Sciatic nerve (tissue), 2 donors: ENCODE data around the gene TNFRSF1A. TPM values are rescaled to one million over a fixed set of nuclear protein-coding genes. Genes with fewer than 3 reads are reported as not detected.

Experiments used
- ATAC-seq: fragments of 200-7000 bp; cut with Tn5 transposase; one replicate; pipeline ENCODE4 v1.9.1; 2020; ENCODE audit warnings: mild to moderate bottlenecking, moderate library complexity
- DNase-seq: peaks from one replicate; pipeline ENCODE4 v3.0.0-alpha.2; 2020; ENCODE audit warnings: low spot score
- intact Hi-C: fragments of 100-400 bp; cut with DNase I; formaldehyde crosslinking; loops from one replicate; pipeline ENCODE4 v1.14.2; 2022
- total RNA-seq: library from RNA; stranded (reverse); fragmentation: NEBNext Ultra II Directional; extraction: Animal tissue kit (Norgen Biotek cat#: 25700); gene quantifications from one replicate; pipeline ENCODE4 v1.2.1, GENCODE V29; 2021
- donor health status: DM: no; HTN: no; CAD: no.
- donor health status: DM: no; HTN: no; CAD: no.

The TNFRSF1A gene
- total RNA-seq, 1 donor from 2014 or later, result 215 TPM

DNA sequence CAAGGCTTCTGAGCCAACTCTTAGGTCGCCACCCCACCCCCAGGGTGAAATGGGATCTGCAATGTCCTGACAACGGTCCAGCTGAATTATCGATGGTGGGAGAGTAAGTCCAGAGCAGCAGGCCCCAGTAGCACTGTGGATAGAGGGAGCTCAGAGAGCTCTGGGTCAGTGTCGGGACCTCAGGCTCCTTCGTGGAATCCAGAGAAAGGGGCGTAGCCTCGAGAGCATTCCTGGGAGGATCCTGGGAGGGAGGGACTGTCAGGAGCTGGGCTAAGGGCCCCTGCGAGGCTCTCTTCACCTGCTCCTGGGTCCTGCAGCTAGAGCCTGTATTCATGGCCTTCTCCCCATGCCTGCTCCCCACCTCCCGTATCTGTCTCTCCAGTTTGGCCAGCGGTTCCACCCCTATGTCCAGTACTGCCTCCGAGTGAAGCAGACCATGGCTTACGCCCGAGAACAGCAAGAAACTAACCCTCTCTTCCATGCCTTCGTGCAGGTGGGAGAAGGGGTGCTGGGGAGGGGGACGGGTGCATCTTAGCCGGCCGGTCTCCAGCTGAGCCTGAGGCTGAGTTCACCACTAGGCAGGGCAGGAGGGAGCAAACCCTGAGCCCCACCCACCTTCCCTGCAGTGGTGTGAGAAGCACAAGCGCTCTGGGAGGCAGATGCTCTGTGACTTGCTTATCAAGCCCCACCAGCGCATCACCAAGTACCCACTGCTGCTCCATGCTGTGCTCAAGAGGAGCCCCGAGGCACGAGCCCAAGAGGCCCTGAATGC lies 24.8 kb downstream of the TNFRSF1A start:
- intact Hi-C loops, result no loop called here
- no peak for DNase-seq
- peak; percentile 14 for ATAC-seq

DNA sequence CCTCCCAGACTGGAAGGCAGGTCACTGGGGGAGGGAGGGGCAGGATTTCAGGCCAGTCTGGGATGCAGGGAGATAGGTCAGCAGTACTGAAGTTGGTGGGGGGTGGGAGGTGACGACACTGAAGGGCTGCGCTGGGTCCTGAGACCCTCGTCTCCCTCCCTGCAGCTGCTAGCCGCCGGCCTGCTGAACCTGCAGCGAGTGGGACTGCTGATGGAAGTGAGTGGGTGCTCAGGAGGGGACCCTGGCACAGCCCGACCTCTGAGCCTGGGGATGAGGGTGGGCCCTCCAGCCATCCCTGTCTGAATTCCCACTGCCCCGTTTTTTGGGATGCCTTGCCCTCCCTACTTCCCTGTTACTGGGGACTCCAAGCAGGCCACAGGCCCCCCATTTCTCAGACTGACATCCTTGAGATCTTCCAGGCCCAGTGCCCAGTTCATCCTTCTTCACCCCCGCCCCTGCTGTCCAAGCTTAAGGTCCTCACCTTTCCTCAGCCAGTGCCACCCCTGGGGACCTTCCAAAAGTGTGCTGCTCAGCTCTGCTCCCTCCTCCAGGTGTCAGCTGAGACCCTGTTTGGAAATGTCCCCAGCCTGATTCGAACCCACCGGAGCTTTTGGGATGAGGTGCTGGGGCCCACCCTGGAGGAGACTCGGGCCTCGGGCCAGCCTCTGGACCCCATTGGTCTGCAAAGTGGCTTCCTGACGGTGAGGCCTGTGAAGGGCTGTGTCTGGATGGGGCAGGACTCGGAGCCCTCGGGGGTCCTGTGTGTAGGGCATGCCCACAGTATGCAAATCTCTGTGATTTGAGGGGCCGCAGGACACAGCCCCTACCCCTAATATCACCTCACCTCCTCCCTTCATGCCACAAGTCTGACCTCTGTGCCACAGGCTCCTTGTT lies 25.9 kb downstream of the TNFRSF1A start:
- intact Hi-C loops, result no loop called here
- no peak for DNase-seq
- ATAC-seq, result no peak

DNA sequence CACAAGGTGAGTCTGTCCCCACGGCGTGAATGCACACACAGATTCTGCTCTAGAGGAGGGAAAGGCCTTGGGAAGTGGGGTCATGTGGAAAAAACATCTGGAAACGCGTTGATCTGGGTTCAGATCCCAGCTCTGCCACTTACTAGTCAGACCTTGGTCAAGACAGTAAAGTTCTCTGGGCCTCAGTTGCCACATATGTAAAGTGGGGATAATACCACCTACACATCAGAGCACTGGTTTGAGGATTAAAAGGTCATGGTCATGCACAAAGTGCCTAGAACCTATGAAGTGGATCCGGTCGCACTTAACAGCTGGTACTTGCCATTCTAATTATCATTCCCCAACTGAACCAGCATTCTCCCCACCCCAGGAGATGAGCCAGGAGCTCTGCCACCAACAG lies 26.7 kb downstream of the TNFRSF1A start:
- DNase-seq, result no peak
- intact Hi-C loops, result no loop called here
- ATAC-seq, result no peak

DNA sequence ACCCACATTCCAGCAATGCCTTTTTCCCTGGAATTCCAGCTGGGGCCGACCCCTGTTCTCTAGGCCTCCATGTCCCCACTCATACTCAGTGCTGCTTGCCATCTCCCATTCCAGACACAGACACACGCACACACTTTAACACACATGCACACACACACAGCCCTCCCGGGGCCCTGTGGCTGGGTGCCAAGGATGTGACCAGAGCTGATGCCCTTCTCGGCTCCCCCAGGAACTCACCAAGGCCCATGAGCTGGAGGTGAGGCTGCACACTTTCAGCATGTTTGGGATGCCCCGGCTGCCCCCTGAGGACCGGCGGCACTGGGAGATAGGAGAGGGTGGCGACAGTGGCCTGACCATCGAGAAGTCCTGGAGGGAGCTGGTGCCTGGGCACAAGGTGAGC lies 27.1 kb downstream of the TNFRSF1A start:
- DNase-seq, result no peak
- ATAC-seq, result no peak
- intact Hi-C loops, result no loop called here

DNA sequence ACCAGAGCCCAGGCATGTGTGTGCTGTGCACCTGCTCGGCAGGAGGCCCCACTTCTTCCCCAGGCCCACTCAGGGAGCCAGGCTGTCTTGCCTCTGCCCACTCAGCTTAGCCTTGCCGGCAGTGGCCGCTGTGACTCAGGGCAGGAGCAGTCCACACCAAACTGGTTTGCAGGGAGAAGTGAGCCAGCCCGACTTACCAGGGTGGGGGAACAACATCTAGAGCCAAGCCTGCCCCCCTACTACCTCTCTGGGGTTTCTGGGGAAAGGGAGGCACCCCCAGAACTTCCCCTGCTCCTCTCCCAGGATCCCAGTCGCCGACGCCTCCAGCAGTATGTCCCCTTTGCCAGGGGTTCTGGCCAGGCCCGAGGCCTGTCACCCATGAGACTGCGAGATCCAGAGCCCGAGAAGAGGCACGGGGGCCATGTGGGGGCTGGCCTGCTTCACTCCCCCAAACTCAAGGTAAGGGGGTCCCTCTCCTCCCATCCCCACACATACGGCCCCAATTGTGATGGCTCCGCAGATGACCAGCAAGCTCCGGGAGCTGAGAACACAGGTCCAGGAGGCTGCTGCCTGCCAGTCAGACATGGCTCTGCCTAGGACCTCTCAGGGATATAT lies 28.4 kb downstream of the TNFRSF1A start:
- intact Hi-C loops, result no loop called here
- DNase-seq (no peak), ATAC-seq (no peak)

DNA sequence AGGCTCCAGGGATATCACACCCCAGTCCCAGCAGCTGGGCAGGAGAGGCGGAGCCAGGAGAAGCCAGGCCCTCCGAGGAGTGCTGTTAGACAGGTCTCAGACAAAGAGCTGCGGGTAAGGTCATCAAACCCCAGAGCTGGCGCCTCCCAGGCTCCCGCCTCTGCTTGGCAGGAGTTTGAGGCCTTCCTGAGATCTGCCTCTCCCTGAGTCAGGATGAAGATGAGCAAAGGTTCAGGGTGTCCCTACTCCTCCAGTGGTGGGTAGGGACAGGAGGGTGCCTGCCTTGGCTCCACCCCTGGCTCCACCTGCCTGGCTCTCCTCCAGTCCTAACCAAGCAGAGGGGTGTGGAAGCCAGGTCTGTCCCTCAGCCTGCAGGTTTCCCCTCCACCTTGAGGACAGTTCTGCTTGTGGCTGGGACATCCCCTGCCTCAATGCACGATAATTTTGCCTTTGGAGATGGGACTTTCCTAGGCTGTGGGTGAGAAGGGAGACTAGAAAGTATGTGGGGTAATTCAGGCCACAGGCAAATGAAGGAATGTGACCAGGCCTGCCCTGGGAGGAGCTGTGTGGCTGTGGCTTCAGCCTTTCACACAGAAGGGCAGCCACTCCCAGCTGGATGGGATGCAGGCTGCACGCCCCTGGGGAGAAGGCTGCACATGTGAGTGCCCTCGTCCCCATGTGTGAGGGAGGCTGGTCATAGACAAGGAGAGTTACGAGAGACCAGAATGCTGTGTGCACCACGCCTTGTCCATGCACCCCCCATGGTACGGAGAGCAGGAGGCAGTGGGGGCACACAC lies 29.1 kb downstream of the TNFRSF1A start:
- DNase-seq (no peak), ATAC-seq (peak; percentile 41)
- intact Hi-C loops, result no loop called here

DNA sequence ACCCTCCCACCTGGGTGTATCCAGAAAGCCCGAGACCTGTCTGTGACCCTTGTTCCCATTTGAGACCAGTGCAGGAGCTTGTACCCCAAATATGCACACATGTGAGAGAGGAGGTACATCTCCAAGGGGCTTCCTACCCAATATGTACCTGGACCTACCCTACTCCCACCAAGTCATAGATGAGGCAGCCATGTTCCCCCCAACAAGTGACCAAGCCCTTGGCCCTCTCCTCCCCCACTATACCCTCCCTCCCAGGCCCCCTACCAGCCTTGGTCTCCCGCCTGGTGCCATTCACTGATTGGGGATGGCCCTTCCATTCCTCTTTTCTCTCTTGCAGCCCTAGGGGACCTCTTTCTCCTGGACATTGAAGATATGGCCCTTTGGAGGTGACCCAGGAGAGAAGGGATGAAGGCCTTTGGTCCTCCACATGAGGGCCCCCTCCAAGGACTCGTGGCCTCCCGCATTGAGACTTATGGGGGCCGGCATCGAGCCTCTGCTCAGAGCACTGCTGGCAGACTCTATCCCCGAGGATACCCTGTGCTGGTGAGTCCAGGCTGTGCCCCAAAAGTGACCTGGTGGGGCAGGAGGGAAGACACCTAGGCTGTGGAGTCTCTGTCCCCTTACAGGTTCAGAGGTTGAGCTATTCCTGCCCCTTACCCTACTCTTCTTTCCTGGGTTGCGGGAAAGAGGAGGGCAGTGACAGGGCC lies 29.9 kb downstream of the TNFRSF1A start:
- DNase-seq, result no peak
- ATAC-seq, result no peak
- intact Hi-C loops, result no loop called here

DNA sequence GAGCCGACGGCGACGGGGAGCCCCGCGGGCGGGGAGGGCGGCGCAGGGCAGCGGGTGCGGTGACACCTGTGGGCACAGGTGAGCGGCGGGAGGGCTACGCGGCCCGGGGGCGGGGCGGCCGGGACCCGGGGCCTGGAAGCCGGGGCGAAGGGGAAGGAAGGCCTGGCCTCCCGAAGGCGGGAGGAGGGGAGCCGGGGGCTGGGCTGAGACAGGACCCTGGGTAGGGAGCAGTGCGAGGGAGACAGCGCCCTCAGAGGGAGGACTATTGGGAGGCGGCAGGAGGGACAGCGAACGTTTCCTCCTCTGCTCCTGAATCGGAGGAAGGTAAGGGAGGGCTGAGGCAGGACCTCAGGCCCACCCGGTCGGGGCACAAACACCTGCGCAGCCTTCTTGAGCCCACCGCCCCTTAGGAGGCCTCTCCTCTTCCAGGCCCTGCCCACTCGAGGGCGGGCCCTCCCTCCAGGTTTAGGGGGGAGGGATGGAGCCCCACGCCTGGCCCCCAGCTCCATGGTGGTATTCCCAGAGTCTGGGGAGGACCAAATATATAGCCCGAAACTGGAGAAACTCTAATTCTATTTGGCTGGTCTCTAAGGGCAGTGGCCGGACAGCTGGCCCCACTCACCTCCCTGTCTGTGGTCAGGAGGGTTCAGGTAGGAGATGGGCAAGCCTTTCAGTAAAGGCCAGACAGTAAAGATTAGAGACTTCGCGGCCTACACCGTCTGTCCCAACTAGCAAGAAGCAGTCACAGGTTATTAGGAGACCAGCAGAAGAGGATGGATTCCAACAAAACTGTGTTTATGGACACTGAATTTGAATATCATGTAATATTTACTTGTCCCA lies 30.9 kb downstream of the TNFRSF1A start:
- intact Hi-C loops, result no loop called here
- no peak for DNase-seq
- ATAC-seq, result no peak

DNA sequence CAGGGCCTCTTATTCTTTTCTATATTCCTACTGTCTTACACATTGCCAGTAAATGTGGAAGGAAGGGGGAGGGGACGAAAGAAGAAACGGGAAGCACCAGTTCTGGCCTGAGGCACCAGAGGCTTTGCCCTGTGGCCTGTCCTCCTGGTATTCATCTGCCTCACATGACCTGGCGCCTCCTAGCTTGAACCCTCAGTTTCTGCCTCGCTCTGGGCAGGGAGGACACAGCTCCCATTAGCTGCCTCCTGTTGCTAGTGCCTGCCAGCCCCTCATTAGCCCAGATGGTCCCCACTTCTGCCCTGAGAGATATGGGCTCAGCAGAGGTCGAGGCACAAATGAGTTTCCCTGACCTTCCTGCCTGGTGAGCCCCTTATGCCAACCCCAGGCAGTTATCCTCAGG lies 34.3 kb downstream of the TNFRSF1A start:
- no peak for DNase-seq
- intact Hi-C loops, result no loop called here
- peak; percentile 40 for ATAC-seq

DNA sequence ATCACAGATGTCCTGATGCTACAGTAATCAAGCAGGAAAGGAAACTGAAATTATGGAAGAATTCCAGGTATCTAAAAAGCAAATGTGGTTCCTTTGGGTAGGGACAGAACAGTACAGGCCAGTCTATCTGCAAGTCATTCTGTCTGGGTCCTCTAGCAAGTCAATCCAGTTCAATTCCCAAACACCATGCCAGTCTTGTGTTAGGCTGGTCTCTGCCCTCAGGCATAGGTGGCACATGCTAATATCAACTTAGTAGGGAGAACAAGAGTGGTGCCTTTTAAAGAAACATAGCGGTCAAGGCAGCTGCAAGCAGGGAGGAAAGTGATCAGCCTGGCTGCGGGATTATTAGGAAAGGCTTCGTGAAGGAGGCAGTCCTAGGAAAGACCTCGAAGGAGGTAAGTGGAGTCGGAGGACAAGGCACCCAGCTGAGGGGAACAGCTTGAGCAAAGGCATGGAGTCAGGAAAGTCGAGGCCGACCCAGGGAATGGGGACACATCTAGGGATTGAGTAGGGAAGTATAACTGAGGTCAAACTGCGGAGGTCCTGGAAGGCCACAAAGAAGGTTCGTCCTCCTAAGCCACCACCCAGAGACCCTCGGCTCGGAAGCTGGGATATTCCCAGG lies 35.2 kb downstream of the TNFRSF1A start:
- ATAC-seq (no peak), DNase-seq (no peak)
- intact Hi-C loops, result no loop called here

DNA sequence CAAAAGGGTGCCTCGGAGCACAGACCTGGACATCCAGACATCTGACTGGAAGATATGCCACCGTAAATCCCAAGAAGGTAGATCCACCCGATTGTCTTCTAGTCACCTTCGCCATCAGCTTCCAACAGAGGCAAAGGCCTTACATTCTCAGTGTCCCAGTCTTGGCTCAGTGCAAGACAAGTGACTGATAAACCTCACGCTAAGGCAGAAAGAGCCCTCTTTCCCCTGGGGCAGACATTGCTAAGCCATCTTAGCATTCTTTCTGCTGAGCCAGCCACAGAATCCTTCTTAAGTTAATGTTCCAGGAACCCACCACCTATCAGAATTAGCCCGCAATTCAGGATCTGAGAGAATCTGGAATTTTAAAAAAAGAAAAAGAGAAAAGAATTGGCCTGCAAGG lies 35.7 kb downstream of the TNFRSF1A start:
- DNase-seq (no peak), ATAC-seq (no peak)
- intact Hi-C loops, result no loop called here

DNA sequence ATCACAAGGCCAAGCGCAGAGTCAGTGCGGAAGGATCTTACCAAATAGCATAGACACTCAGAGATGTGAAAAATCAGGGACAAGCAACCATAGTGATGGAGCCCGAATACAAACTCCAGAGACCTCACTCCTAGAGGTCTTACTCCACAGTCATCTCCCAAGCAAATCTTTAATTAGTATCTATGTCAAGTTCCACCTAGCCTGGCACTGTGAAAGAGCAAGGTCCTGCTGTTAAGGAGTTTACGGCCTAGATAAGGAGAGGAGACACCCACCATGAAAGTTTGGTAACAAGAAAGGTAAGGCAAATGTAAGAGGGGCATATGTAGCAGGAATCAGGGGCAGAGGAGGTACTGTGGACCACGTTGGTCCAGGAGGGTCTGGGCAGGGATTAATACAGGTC lies 38.8 kb downstream of the TNFRSF1A start:
- DNase-seq, result no peak
- intact Hi-C loops, result no loop called here
- ATAC-seq, result no peak

DNA sequence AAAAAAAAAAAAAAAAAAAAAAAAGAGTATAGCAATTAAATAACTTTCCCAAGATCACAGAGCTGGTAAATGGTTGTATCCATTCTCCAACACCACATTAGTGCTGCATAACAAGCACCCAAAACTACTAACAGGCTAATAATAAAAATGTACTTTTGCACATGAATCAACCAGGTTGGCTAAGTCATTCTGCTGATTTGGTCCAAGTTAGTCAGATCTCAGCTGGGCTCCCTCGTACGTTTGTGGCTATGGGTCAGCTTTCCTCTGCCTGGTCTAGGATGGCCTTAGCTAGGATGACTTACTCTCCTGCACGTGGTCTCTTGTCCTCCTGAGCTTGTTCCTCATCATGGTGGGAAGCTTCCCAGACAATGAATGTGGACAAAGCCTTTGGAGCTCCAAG lies 39.3 kb downstream of the TNFRSF1A start:
- intact Hi-C loops, result no loop called here
- ATAC-seq (no peak), DNase-seq (no peak)

DNA sequence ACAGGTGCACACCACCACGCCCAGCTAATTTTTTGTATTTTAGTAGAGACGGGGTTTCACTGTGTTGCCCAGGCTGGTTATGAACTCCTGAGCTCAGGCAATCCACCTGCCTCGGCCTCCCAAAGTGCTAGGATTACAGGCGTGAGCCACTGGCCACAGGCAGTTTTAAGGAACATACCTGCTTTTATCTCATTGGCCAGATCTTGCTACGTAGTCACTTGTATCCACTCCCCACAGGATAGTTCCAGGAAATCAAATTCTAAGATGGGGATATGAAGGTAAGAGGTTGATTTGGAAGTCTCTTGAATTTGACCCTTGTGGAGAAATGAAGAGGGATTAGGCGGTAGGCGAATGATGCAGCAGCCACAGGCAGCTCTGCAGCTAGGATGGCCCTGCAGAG lies 40.2 kb downstream of the TNFRSF1A start:
- ATAC-seq (no peak), DNase-seq (no peak)
- intact Hi-C loops, result no loop called here

DNA sequence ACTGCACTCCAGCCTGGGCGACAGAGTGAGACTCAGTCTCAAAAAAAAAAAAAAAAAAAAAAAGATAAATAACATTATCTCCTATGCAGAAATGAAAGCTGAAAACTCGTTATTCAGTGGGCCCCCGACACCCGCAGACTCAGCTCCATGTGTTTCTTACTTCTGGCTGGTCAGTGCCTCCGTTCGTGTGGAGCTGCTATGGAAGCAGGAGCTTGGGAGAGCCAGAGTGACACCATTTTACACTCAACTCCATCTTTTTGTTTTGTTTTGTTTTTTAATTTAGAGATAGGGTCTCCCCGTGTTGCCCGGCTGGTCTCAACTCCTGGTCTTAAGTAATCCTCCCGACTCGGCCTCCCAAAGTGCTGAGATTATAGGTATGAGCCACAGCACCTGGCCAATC lies 44.7 kb downstream of the TNFRSF1A start:
- no peak for DNase-seq
- no peak for ATAC-seq
- intact Hi-C loops, result no loop called here

DNA sequence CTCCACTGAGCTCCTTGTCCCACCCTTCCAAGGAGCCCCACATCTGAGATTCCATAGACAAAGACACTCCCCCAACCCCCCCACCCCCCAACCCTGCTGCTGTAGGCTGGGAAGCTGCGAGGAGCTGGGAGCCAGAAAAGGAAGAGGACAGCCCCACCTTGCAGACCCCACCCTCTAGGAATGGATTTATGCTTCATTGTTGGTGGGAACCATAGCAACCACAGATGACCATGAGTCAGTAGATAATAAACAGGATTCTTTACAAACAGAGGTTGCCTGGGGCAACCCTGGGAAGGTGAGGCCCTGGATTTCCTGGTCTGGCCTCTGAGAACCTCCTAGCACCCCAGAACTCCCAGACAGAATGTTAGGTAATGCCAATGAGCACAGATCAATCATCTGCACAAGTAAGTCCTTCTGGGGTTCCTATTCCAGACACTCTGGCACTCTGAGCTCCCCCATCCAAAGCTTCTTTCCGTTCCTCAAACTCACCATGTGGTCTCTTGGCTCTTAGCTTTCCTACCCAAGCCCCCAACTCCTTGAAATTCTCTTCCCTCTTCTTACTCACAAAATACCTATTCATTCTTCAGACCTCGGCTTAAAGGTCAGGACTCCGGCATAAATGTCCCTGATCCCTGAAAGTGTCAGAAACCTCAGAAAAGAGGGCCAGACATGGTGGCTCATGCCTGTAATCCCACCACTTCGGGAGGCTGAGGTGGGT lies 46.6 kb downstream of the TNFRSF1A start:
- ATAC-seq (peak; percentile 57), DNase-seq (no peak)
- intact Hi-C loops, result no loop called here
